GM23338 (cell line): Measurements from ENCODE around the gene COBL. TPM values are rescaled to one million over a fixed set of nuclear protein-coding genes. Genes with fewer than 3 reads are reported as not detected.

Experiments
- ATAC-seq: fragments of 200-7000 bp; cut with Tn5 transposase; 3 replicates; pipeline ENCODE4 v1.9.1; 2020
- DNase-seq: peaks from one replicate; pipeline ENCODE4 v3.0.0-alpha.2; 2015; ENCODE audit warnings: low spot score
- H2AFZ ChIP-seq: fragments of 200-600 bp; sonication (generic); 2 replicates; pipeline ENCODE4 v1.8.0; 2016; ENCODE audit warnings: antibody characterized with exemption, mild to moderate bottlenecking, moderate library complexity
- H3F3A ChIP-seq: fragments of 200-600 bp; sonication (generic); replicated peaks from 2 replicates; pipeline ENCODE4 v1.8.0; 2017; ENCODE audit warnings: antibody characterized with exemption, mixed run types, low read depth
- H3K27ac ChIP-seq: fragments of 200-600 bp; sonication (generic); 2 replicates; pipeline ENCODE4 v1.6.1; 2016; ENCODE audit warnings: low read depth
- H3K27me3 ChIP-seq: fragments of 200-600 bp; sonication (generic); 2 replicates; pipeline ENCODE4 v1.8.0; 2016; ENCODE audit warnings: mild to moderate bottlenecking, mixed run types, moderate library complexity; ENCODE audit not compliant: insufficient read depth
- H3K36me3 ChIP-seq: fragments of 200-600 bp; sonication (generic); 2 replicates; pipeline ENCODE4 v1.8.0; 2016; ENCODE audit warnings: mild to moderate bottlenecking; ENCODE audit not compliant: insufficient read depth
- H3K4me1 ChIP-seq: fragments of 200-600 bp; sonication (generic); 2 replicates; pipeline ENCODE4 v1.8.0; 2016; ENCODE audit warnings: mild to moderate bottlenecking, moderate library complexity; ENCODE audit not compliant: insufficient read depth
- H3K4me2 ChIP-seq: fragments of 200-600 bp; sonication (generic); 2 replicates; pipeline ENCODE4 v1.7.1; 2017; ENCODE audit warnings: mixed run types
- H3K4me3 ChIP-seq: fragments of 200-600 bp; sonication (generic); 2 replicates; pipeline ENCODE4 v1.6.1; 2016; ENCODE audit warnings: mixed run types
- H3K79me2 ChIP-seq: fragments of 200-600 bp; sonication (generic); replicated peaks from 2 replicates; pipeline ENCODE4 v1.8.0; 2017; ENCODE audit warnings: mild to moderate bottlenecking; ENCODE audit not compliant: insufficient read depth
- H3K9me2 ChIP-seq: fragments of 200-600 bp; sonication (generic); 2 replicates; pipeline ENCODE4 v1.8.0; 2017; ENCODE audit not compliant: insufficient read depth
- H4K20me1 ChIP-seq: fragments of 200-600 bp; sonication (generic); replicated peaks from 2 replicates; pipeline ENCODE4 v1.8.0; 2017; ENCODE audit warnings: mild to moderate bottlenecking; ENCODE audit not compliant: insufficient read depth
- H3K27ac Mint-ChIP-seq: 2 replicates; pipeline ENCODE4 v1.8.0; 2020; ENCODE audit warnings: inconsistent platforms, mild to moderate bottlenecking, moderate library complexity, mixed read lengths
- H3K27me3 Mint-ChIP-seq: 3 replicates; pipeline ENCODE4 v1.8.0; 2022; ENCODE audit warnings: low read depth, mild to moderate bottlenecking, moderate library complexity, mixed read lengths, inconsistent platforms; ENCODE audit not compliant: insufficient read depth, poor library complexity
- H3K36me3 Mint-ChIP-seq: 3 replicates; pipeline ENCODE4 v1.8.0; 2021; ENCODE audit warnings: low read depth, mild to moderate bottlenecking, inconsistent platforms, moderate library complexity, mixed read lengths
- H3K4me1 Mint-ChIP-seq: 3 replicates; pipeline ENCODE4 v1.8.0; 2020; ENCODE audit warnings: mild to moderate bottlenecking, inconsistent platforms, mixed read lengths
- H3K4me3 Mint-ChIP-seq: 3 replicates; pipeline ENCODE4 v1.8.0; 2021; ENCODE audit warnings: moderate library complexity, mild to moderate bottlenecking, inconsistent platforms, mixed read lengths
- H3K9me3 Mint-ChIP-seq: 3 replicates; pipeline ENCODE4 v1.8.0; 2020; ENCODE audit warnings: moderate library complexity, mild to moderate bottlenecking, inconsistent platforms, mixed read lengths
- CREB1 ChIP-seq: fragments of 250-450 bp; sonication (Bioruptor Pico); IDR thresholded peaks from 2 replicates; pipeline ENCODE4 v1.5.0; 2020; ENCODE audit warnings: low read depth, mild to moderate bottlenecking, moderate library complexity
- EZH2 ChIP-seq: fragments of 200-600 bp; sonication (generic); IDR thresholded peaks from one replicate; pipeline ENCODE4 v1.8.0; 2017; ENCODE audit warnings: antibody characterized with exemption, mild to moderate bottlenecking, low read depth; ENCODE audit not compliant: unreplicated experiment
- EZH2phosphoT487 ChIP-seq: fragments of 200-600 bp; sonication (generic); IDR thresholded peaks from one replicate; pipeline ENCODE4 v1.8.1; 2018; ENCODE audit warnings: antibody characterized with exemption; ENCODE audit not compliant: unreplicated experiment
- JUNB ChIP-seq: IDR thresholded peaks from one replicate; pipeline ENCODE4 v1.6.1; 2016; ENCODE audit warnings: antibody characterized with exemption; ENCODE audit not compliant: unreplicated experiment
- NANOG ChIP-seq: IDR thresholded peaks from 2 replicates; pipeline ENCODE4 v1.6.1; 2016; ENCODE audit warnings: antibody characterized with exemption, borderline replicate concordance
- POLR2AphosphoS5 ChIP-seq: IDR thresholded peaks from 2 replicates; pipeline ENCODE4 v1.6.1; 2016; ENCODE audit warnings: antibody characterized with exemption, low read depth
- STAT1 ChIP-seq: IDR thresholded peaks from one replicate; pipeline ENCODE4 v1.6.1; 2016; ENCODE audit warnings: antibody characterized with exemption; ENCODE audit not compliant: unreplicated experiment
- ZNF114 ChIP-seq: fragments of 250-450 bp; sonication (Bioruptor Pico); IDR thresholded peaks from 2 replicates; pipeline ENCODE4 v1.5.0; 2020; ENCODE audit warnings: mild to moderate bottlenecking, moderate library complexity
- ZNF331 ChIP-seq: fragments of 250-450 bp; sonication (Bioruptor Pico); IDR thresholded peaks from 2 replicates; pipeline ENCODE4 v1.5.0; 2020; ENCODE audit warnings: low read depth, mild to moderate bottlenecking, moderate library complexity
- polyA plus RNA-seq: library from polyadenylated mRNA; unstranded; fragments of >200 nt; fragmentation: Nextera tagmentation; extraction: Ambion mirVana; gene quantifications from 2 replicates; pipeline ENCODE4 v1.2.1, GENCODE V29; 2016
- total RNA-seq: library from RNA; depleted of rRNA; stranded (reverse); fragments of >200 nt; shearing (Covaris generic); gene quantifications from 2 replicates; pipeline ENCODE4 v1.2.3, GENCODE V29; 2014
- TF ChIP-seq, protein P1 (sequence below): IDR thresholded peaks from one replicate; pipeline ENCODE4 v1.6.1; 2018; ENCODE audit warnings: antibody characterized with exemption; ENCODE audit not compliant: unreplicated experiment
- TF ChIP-seq, protein P2 (sequence below): IDR thresholded peaks from 2 replicates; pipeline ENCODE4 v1.6.1; 2016; ENCODE audit warnings: antibody characterized with exemption
- TF ChIP-seq, protein P3 (sequence below), 2 experiments: fragments of 200-600 bp in 1 of 2; sonication (generic) in 1 of 2; conservative IDR thresholded peaks; 2 replicates each; pipeline versions ENCODE4 v1.5.1 to v1.6.1; 2016 to 2017; ENCODE audit warnings: antibody characterized with exemption in 2 of 2, low read depth in 2 of 2, mild to moderate bottlenecking in 2 of 2, moderate library complexity in 1 of 2
- TF ChIP-seq, protein P4 (sequence below): fragments of 250-450 bp; sonication (Bioruptor Pico); IDR thresholded peaks from 2 replicates; pipeline ENCODE4 v1.5.0; 2020; ENCODE audit warnings: mild to moderate bottlenecking, moderate library complexity

The COBL gene
- total and polyA plus RNA-seq, 2 experiments from 2014 or later: 18.3 to 51.9 TPM

DNA sequence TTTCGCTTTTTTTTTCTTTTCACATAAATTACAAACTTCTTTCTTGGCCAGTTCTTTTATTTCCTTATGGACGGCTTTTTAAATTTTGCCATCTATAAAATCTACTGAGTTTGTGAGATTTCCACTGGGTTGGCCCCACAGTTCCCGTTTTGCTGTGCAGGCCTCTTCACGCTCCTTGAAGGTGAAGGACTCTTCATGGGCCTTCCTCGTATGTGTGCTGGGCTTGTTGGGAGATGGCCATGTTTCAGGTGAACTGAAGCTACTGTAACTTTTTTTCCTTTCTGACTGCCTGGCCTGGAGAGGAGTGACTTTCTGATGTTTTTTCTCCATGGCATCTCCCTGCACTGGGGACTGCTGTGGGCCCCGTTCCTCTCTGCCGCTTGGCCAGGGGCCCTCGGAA is 262.4 kb downstream of the COBL start:
- no peak for DNase-seq
- H3K27me3 Mint-ChIP-seq: peaks cover 2% of the 10 kb centered on the region
- H3K36me3 Mint-ChIP-seq: no peaks in the 10 kb centered on the region
- Histone ChIP-seq H3K4me2 (no peak overlapping the region), H3K27ac (no peak overlapping the region), H4K20me1 (0 out of 2 replicates have a peak, but pooled peaks cover 2% of the 10 kb centered on the region), H3K27me3 (no peaks in the 10 kb centered on the region), H3K9me2 (no peaks in the 10 kb centered on the region), H3K36me3 (no peaks in the 10 kb centered on the region; the same call in 1 of the 2 replicates), H3K4me3 (no peak overlapping the region), H3K79me2 (no peaks in the 10 kb centered on the region), H2AFZ (no peak overlapping the region), H3K4me1 (no peaks in the 10 kb centered on the region), H3F3A (no peaks in the 10 kb centered on the region)
- H3K4me1 Mint-ChIP-seq: no peaks in the 10 kb centered on the region
- no peaks in the 10 kb centered on the region for H3K9me3 Mint-ChIP-seq
- no peak overlapping the region for H3K4me3 Mint-ChIP-seq
- TF ChIP-seq, protein P1, sequence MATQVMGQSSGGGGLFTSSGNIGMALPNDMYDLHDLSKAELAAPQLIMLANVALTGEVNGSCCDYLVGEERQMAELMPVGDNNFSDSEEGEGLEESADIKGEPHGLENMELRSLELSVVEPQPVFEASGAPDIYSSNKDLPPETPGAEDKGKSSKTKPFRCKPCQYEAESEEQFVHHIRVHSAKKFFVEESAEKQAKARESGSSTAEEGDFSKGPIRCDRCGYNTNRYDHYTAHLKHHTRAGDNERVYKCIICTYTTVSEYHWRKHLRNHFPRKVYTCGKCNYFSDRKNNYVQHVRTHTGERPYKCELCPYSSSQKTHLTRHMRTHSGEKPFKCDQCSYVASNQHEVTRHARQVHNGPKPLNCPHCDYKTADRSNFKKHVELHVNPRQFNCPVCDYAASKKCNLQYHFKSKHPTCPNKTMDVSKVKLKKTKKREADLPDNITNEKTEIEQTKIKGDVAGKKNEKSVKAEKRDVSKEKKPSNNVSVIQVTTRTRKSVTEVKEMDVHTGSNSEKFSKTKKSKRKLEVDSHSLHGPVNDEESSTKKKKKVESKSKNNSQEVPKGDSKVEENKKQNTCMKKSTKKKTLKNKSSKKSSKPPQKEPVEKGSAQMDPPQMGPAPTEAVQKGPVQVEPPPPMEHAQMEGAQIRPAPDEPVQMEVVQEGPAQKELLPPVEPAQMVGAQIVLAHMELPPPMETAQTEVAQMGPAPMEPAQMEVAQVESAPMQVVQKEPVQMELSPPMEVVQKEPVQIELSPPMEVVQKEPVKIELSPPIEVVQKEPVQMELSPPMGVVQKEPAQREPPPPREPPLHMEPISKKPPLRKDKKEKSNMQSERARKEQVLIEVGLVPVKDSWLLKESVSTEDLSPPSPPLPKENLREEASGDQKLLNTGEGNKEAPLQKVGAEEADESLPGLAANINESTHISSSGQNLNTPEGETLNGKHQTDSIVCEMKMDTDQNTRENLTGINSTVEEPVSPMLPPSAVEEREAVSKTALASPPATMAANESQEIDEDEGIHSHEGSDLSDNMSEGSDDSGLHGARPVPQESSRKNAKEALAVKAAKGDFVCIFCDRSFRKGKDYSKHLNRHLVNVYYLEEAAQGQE: no peak
- TF ChIP-seq, protein P2, sequence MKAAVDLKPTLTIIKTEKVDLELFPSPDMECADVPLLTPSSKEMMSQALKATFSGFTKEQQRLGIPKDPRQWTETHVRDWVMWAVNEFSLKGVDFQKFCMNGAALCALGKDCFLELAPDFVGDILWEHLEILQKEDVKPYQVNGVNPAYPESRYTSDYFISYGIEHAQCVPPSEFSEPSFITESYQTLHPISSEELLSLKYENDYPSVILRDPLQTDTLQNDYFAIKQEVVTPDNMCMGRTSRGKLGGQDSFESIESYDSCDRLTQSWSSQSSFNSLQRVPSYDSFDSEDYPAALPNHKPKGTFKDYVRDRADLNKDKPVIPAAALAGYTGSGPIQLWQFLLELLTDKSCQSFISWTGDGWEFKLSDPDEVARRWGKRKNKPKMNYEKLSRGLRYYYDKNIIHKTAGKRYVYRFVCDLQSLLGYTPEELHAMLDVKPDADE: no peak
- no peak for TF ChIP-seq EZH2phosphoT487
- TF ChIP-seq ZNF114 (CRISPR knock-in tag): no peak
- TF ChIP-seq STAT1: no peak
- TF ChIP-seq, protein P3, sequence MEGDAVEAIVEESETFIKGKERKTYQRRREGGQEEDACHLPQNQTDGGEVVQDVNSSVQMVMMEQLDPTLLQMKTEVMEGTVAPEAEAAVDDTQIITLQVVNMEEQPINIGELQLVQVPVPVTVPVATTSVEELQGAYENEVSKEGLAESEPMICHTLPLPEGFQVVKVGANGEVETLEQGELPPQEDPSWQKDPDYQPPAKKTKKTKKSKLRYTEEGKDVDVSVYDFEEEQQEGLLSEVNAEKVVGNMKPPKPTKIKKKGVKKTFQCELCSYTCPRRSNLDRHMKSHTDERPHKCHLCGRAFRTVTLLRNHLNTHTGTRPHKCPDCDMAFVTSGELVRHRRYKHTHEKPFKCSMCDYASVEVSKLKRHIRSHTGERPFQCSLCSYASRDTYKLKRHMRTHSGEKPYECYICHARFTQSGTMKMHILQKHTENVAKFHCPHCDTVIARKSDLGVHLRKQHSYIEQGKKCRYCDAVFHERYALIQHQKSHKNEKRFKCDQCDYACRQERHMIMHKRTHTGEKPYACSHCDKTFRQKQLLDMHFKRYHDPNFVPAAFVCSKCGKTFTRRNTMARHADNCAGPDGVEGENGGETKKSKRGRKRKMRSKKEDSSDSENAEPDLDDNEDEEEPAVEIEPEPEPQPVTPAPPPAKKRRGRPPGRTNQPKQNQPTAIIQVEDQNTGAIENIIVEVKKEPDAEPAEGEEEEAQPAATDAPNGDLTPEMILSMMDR (conservative IDR thresholded peaks at IDR 0.05; ENCODE audit: low read depth in 2 of 2): no peak
- TF ChIP-seq JUNB: no peak
- no peak for TF ChIP-seq CREB1 (CRISPR knock-in tag)
- no peak for TF ChIP-seq NANOG
- TF ChIP-seq ZNF331: no peak
- TF ChIP-seq, protein P4, sequence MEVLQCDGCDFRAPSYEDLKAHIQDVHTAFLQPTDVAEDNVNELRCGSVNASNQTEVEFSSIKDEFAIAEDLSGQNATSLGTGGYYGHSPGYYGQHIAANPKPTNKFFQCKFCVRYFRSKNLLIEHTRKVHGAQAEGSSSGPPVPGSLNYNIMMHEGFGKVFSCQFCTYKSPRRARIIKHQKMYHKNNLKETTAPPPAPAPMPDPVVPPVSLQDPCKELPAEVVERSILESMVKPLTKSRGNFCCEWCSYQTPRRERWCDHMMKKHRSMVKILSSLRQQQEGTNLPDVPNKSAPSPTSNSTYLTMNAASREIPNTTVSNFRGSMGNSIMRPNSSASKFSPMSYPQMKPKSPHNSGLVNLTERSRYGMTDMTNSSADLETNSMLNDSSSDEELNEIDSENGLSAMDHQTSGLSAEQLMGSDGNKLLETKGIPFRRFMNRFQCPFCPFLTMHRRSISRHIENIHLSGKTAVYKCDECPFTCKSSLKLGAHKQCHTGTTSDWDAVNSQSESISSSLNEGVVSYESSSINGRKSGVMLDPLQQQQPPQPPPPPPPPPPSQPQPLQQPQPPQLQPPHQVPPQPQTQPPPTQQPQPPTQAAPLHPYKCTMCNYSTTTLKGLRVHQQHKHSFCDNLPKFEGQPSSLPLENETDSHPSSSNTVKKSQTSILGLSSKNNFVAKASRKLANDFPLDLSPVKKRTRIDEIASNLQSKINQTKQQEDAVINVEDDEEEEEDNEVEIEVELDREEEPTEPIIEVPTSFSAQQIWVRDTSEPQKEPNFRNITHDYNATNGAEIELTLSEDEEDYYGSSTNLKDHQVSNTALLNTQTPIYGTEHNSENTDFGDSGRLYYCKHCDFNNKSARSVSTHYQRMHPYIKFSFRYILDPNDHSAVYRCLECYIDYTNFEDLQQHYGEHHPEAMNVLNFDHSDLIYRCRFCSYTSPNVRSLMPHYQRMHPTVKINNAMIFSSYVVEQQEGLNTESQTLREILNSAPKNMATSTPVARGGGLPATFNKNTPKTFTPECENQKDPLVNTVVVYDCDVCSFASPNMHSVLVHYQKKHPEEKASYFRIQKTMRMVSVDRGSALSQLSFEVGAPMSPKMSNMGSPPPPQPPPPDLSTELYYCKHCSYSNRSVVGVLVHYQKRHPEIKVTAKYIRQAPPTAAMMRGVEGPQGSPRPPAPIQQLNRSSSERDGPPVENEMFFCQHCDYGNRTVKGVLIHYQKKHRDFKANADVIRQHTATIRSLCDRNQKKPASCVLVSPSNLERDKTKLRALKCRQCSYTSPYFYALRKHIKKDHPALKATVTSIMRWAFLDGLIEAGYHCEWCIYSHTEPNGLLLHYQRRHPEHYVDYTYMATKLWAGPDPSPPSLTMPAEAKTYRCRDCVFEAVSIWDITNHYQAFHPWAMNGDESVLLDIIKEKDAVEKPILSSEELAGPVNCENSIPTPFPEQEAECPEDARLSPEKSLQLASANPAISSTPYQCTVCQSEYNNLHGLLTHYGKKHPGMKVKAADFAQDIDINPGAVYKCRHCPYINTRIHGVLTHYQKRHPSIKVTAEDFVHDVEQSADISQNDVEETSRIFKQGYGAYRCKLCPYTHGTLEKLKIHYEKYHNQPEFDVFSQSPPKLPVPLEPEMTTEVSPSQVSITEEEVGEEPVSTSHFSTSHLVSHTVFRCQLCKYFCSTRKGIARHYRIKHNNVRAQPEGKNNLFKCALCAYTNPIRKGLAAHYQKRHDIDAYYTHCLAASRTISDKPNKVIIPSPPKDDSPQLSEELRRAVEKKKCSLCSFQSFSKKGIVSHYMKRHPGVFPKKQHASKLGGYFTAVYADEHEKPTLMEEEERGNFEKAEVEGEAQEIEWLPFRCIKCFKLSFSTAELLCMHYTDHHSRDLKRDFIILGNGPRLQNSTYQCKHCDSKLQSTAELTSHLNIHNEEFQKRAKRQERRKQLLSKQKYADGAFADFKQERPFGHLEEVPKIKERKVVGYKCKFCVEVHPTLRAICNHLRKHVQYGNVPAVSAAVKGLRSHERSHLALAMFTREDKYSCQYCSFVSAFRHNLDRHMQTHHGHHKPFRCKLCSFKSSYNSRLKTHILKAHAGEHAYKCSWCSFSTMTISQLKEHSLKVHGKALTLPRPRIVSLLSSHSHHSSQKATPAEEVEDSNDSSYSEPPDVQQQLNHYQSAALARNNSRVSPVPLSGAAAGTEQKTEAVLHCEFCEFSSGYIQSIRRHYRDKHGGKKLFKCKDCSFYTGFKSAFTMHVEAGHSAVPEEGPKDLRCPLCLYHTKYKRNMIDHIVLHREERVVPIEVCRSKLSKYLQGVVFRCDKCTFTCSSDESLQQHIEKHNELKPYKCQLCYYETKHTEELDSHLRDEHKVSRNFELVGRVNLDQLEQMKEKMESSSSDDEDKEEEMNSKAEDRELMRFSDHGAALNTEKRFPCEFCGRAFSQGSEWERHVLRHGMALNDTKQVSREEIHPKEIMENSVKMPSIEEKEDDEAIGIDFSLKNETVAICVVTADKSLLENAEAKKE (CRISPR knock-in tag): no peak
- TF ChIP-seq EZH2: no peak
- TF ChIP-seq POLR2AphosphoS5: no peak
- H3K27ac Mint-ChIP-seq: no peak overlapping the region
- ATAC-seq: no peak
